ENCODE results near the gene DHRS12. TPM values are rescaled to one million over a fixed set of nuclear protein-coding genes. Genes with fewer than 3 reads are reported as not detected.
"Not testable (repeated sequence)": the region's sequence is repeated elsewhere in the genome, so short reads cannot be mapped to it uniquely, and the experiment has no call there.

DHRS12 gene
- total RNA-seq, 4 donors from 2014 or later, result 4.7 to 11.3 (median 7.9) TPM

DNA sequence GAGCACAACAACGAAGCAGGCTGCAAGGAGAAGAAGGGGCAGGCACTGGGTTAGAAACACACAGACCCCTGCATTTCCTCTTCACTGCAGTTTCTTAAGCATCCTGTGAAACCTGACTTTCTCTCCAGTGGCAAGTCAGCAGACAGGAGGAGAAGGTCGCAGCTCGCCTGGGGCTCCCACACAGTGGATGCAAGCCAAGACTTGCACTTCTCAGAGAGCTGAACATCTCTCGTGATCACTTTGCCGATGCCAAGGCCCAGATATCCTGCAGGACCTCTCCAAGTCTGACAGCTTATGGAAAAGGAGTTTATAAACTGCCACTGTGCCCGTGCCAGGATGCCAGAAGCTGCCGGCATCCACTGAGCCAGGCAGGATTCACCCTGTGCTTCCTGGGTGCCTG is 22.6 kb upstream of the DHRS12 start:
- no peak overlapping the region for H3K4me3 ChIP-seq
- 20 to 32% methylated on average over 6 to 7 of the region's 7 CpGs for WGBS, 2 donors

GRCh38 chr13:51825681-51826254 is 21.8 kb upstream of the DHRS12 start:
- Histone ChIP-seq H3K27me3 (no peaks in the 10 kb centered on the region), H3K4me3 (no peak overlapping the region), H3K36me3 (no peaks in the 10 kb centered on the region), H3K9me3 (no peaks in the 10 kb centered on the region), H3K4me1 (peaks cover 6 to 26% (median 11%) of the 10 kb centered on the region in 3 donors), H3K27ac (peak overlapping the region in 3 of 4 donors; percentile 25 to 49 (median 47))
- TF ChIP-seq POLR2A (IDR thresholded peaks at IDR 0.05), result no peak
- TF ChIP-seq, protein P1, sequence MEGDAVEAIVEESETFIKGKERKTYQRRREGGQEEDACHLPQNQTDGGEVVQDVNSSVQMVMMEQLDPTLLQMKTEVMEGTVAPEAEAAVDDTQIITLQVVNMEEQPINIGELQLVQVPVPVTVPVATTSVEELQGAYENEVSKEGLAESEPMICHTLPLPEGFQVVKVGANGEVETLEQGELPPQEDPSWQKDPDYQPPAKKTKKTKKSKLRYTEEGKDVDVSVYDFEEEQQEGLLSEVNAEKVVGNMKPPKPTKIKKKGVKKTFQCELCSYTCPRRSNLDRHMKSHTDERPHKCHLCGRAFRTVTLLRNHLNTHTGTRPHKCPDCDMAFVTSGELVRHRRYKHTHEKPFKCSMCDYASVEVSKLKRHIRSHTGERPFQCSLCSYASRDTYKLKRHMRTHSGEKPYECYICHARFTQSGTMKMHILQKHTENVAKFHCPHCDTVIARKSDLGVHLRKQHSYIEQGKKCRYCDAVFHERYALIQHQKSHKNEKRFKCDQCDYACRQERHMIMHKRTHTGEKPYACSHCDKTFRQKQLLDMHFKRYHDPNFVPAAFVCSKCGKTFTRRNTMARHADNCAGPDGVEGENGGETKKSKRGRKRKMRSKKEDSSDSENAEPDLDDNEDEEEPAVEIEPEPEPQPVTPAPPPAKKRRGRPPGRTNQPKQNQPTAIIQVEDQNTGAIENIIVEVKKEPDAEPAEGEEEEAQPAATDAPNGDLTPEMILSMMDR (IDR thresholded peaks at IDR 0.05), result no peak
- intact Hi-C loops (cut with DNase I), result no loop called here
- no peak for DNase-seq
- 63 to 70% methylated on average over 7 of the region's 10 CpGs for WGBS, 2 donors

More for the DNA sequence above, 22.6 kb upstream of the DHRS12 start:
- Histone ChIP-seq H3K27ac (peak overlapping the region in 1 of 4 donors; percentile 30), H3K9me3 (no peaks in the 10 kb centered on the region), H3K4me1 (peaks cover 6 to 26% (median 11%) of the 10 kb centered on the region in 3 donors), H3K36me3 (no peaks in the 10 kb centered on the region), H3K27me3 (no peaks in the 10 kb centered on the region)
- DNase-seq, result no peak
- TF ChIP-seq, protein P1 (IDR thresholded peaks at IDR 0.05), result no peak
- no peak for TF ChIP-seq POLR2A (IDR thresholded peaks at IDR 0.05)
- intact Hi-C loops (cut with DNase I), result no loop called here

- no peak for DNase-seq
- intact Hi-C loops (cut with DNase I), result no loop called here
- Histone ChIP-seq H3K27me3 (no peaks in the 10 kb centered on the region), H3K27ac (peak overlapping the region in 2 of 4 donors; percentile 43 to 47), H3K9me3 (no peaks in the 10 kb centered on the region), H3K4me1 (peaks cover 6 to 26% (median 11%) of the 10 kb centered on the region in 3 donors), H3K36me3 (no peaks in the 10 kb centered on the region), H3K4me3 (peak overlapping the region in 1 of 4 donors; percentile 3)
- TF ChIP-seq, protein P1 (IDR thresholded peaks at IDR 0.05), result no peak
- no peak for TF ChIP-seq POLR2A (IDR thresholded peaks at IDR 0.05)
- WGBS, 2 donors, result 43 to 47% methylated on average over 2 of the region's 2 CpGs
Observed at GRCh38 chr13:51825165-51825592, 21.2 kb upstream of the DHRS12 start.

DNA sequence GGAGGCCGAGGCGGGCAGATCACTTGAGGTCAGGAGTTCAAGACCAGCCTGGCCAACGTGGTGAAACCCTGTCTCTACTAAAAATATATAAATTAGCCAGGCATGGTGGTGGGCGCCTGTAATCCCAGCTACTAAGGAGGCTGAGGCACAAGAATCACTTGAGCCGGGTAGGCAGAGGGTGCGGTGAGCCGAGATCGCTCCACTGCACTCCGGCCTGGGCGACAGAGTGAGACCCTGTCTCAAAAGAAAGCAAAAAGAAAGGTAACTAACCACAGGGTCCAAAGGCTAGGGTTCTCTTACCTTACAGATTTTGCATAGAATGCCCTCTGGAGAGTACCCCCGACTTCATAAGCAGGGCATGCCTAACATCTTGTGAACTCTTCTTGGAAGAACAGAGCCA is 20.7 kb upstream of the DHRS12 start:
- WGBS, 2 donors, result 83 to 91% methylated on average over 7 to 10 of the region's 11 CpGs
- H3K36me3 ChIP-seq; intact Hi-C loops (cut with DNase I); H3K27me3 ChIP-seq; DNase-seq; H3K9me3 ChIP-seq: not testable (repeated sequence)
- Histone ChIP-seq H3K27ac (peak overlapping the region in 2 of 4 donors; percentile 43 to 47), H3K4me1 (peaks cover 6 to 26% (median 11%) of the 10 kb centered on the region in 3 donors), H3K4me3 (peak overlapping the region in 1 of 4 donors; percentile 3)

- DNase-seq, result no peak
- no peak overlapping the region for H3K4me3 ChIP-seq
- H3K9me3 ChIP-seq, result no peaks in the 10 kb centered on the region
- no peak for TF ChIP-seq POLR2A (IDR thresholded peaks at IDR 0.05)
- TF ChIP-seq, protein P1 (IDR thresholded peaks at IDR 0.05), result no peak
- no peaks in the 10 kb centered on the region for H3K36me3 ChIP-seq
- H3K4me1 ChIP-seq, result peaks cover 6 to 33% (median 11%) of the 10 kb centered on the region in 3 donors
- H3K27ac ChIP-seq, result no peak overlapping the region
- WGBS, 2 donors, result 58 to 59% methylated on average over 2 of the region's 2 CpGs
- no peaks in the 10 kb centered on the region for H3K27me3 ChIP-seq
- intact Hi-C loops (cut with DNase I), result no loop called here
Observed at GRCh38 chr13:51823863-51824262, 19.9 kb upstream of the DHRS12 start.
